Left lung (tissue), 10 donors: ENCODE measurements around the gene CHST4. TPM values are rescaled to one million over a fixed set of nuclear protein-coding genes. Genes with fewer than 3 reads are reported as not detected.

Experiments used
- ATAC-seq: fragments of 200-7000 bp; cut with Tn5 transposase; one replicate; pipeline ENCODE4 v1.9.1; 2020; ENCODE audit warnings: moderate library complexity
- DNase-seq, 4 donors: peaks; one replicate each; pipeline ENCODE4 v3.0.0-alpha.2; 2013 to 2020
- H3K27ac ChIP-seq, 2 donors: fragments of 200-600 bp; sonication (generic) in 1 of 2; one replicate each; pipeline versions ENCODE4 v1.5.0 to v1.8.0; 2020 to 2021
- H3K27me3 ChIP-seq, 2 donors: fragments of 200-600 bp; sonication (generic) in 1 of 2; one replicate each; pipeline versions ENCODE4 v1.5.0 to v1.8.0; 2020 to 2021
- H3K36me3 ChIP-seq, 2 donors: fragments of 200-600 bp; sonication (generic) in 1 of 2; one replicate each; pipeline versions ENCODE4 v1.5.0 to v1.8.0; 2020 to 2021
- H3K4me1 ChIP-seq, 2 donors: fragments of 200-600 bp; one replicate each; pipeline ENCODE4 v1.8.0; 2021
- H3K4me3 ChIP-seq, 2 donors: fragments of 200-600 bp; sonication (generic) in 1 of 2; one replicate each; pipeline versions ENCODE4 v1.5.0 to v1.8.0; 2020 to 2021; ENCODE audit warnings: mild to moderate bottlenecking in 1 of 2
- H3K9me3 ChIP-seq, 2 donors: fragments of 200-600 bp; sonication (generic) in 1 of 2; one replicate each; pipeline versions ENCODE4 v1.5.0 to v1.8.0; 2020 to 2021
- intact Hi-C, 2 donors: fragments of 100-400 bp; cut with DNase I; formaldehyde crosslinking; loops; one replicate each; pipeline versions ENCODE4 v1.11.2 to v1.14.2; 2022
- polyA plus RNA-seq, 6 donors: library from polyadenylated mRNA; unstranded; fragments of 120-200 nt; gene quantifications; one replicate each; pipeline ENCODE4 v1.2.1, GENCODE V29; 2013; ENCODE audit not compliant: insufficient read length in 6 of 6
- total RNA-seq, 2 donors: library from RNA; stranded (reverse); fragmentation: NEBNext Ultra II Directional; extraction: Animal tissue kit (Norgen Biotek cat#: 25700); gene quantifications; one replicate each; pipeline ENCODE4 v1.2.1, GENCODE V29; 2021
- TF ChIP-seq, protein P1 (sequence below), 2 donors: fragments of 200-600 bp; sonication (generic) in 1 of 2; IDR thresholded peaks; one replicate each; pipeline versions ENCODE4 v1.5.0 to v1.8.0; 2021; ENCODE audit warnings: antibody characterized with exemption in 2 of 2
- donor health status: DM: no; HTN: yes; CAD: no.
- donor health status: DM: no; HTN: no; CAD: no.

CHST4 gene
- total and polyA plus RNA-seq, 8 donors, result 0.07 to 0.26 (median 0.12) TPM; not detected in 3

DNA sequence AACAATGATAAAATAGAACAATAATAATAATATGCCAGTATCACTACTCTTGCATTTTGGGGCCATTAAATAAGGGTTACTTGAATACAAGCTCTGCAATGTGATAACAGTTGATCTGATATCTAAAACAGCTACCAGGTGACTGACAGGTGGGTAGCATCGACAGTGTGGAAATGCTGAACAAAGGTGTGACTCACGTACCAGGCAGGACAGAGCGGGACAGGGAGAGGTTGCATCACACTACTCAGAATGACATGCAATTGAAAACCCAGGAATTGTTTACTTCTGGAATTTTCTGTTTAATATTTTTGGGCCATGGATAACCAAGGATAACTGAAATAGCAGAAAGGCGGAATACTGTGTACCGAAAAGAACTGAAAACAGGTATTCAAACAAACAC, 21.3 kb upstream of the CHST4 start:
- H3K9me3 ChIP-seq, result no peaks in the 10 kb centered on the region
- intact Hi-C loops, result loop anchor here in 1 of 2 donors (5.0 kb wide), 1 partner anchor 88 kb away; no protein-coding TSS in a partner anchor
- TF ChIP-seq, protein P1, sequence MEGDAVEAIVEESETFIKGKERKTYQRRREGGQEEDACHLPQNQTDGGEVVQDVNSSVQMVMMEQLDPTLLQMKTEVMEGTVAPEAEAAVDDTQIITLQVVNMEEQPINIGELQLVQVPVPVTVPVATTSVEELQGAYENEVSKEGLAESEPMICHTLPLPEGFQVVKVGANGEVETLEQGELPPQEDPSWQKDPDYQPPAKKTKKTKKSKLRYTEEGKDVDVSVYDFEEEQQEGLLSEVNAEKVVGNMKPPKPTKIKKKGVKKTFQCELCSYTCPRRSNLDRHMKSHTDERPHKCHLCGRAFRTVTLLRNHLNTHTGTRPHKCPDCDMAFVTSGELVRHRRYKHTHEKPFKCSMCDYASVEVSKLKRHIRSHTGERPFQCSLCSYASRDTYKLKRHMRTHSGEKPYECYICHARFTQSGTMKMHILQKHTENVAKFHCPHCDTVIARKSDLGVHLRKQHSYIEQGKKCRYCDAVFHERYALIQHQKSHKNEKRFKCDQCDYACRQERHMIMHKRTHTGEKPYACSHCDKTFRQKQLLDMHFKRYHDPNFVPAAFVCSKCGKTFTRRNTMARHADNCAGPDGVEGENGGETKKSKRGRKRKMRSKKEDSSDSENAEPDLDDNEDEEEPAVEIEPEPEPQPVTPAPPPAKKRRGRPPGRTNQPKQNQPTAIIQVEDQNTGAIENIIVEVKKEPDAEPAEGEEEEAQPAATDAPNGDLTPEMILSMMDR (IDR thresholded peaks at IDR 0.05), result no peak

DNA sequence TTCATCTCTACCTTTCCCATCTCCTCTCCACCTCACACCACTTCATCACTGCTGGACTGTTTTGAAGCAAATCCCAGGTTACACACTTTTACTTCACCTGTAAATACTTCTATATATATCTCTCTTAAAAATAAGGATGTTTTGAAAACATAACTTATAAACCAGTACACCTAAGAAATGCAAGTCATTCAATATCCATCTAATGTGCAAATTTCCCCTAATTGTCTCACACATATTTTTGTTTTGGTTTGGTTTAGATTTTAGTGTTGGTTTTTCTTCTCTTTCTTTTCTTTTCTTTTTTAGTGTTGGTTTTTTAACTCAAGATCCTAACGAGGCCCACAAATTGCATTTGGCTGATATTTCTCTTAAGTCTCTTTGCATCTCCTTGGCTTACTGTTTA, 19.2 kb upstream of the CHST4 start:
- Histone ChIP-seq H3K36me3 (no peaks in the 10 kb centered on the region), H3K9me3 (no peaks in the 10 kb centered on the region), H3K4me1 (no peaks in the 10 kb centered on the region), H3K4me3 (no peak overlapping the region), H3K27me3 (no peaks in the 10 kb centered on the region), H3K27ac (no peak overlapping the region)
- intact Hi-C loops, result no loop called here
- no peak for DNase-seq
- no peak for ATAC-seq
- TF ChIP-seq, protein P1 (IDR thresholded peaks at IDR 0.05), result no peak

More for the DNA sequence above, 21.3 kb upstream of the CHST4 start:
- Histone ChIP-seq H3K27me3 (no peaks in the 10 kb centered on the region), H3K4me3 (no peak overlapping the region), H3K27ac (no peak overlapping the region), H3K36me3 (no peaks in the 10 kb centered on the region), H3K4me1 (no peaks in the 10 kb centered on the region)
- ATAC-seq (no peak), DNase-seq (no peak)

DNA sequence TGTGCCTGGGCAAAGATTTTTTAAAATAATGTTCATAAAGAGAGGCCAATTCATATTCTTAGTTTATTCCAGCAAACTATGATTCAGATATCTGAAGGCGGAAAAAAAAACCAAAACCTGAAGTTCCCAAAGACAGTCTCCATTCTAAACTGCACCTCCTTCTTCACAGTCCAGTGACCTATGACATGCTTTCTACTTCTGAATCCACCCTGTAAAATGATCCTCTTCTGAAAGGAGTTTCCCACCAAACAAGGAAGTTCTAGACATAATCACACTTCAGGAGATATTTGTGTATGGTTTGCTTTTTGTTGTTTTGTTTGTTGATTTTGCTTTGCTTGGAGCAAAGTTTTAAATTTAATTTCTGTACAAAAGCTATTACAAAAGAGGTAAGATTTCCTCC, 12.9 kb upstream of the CHST4 start:
- Histone ChIP-seq H3K4me3 (no peak overlapping the region), H3K36me3 (no peaks in the 10 kb centered on the region), H3K27me3 (no peaks in the 10 kb centered on the region), H3K4me1 (no peaks in the 10 kb centered on the region), H3K27ac (no peak overlapping the region), H3K9me3 (no peaks in the 10 kb centered on the region)
- DNase-seq, result no peak
- intact Hi-C loops, result no loop called here
- TF ChIP-seq, protein P1 (IDR thresholded peaks at IDR 0.05), result no peak
- no peak for ATAC-seq

DNA sequence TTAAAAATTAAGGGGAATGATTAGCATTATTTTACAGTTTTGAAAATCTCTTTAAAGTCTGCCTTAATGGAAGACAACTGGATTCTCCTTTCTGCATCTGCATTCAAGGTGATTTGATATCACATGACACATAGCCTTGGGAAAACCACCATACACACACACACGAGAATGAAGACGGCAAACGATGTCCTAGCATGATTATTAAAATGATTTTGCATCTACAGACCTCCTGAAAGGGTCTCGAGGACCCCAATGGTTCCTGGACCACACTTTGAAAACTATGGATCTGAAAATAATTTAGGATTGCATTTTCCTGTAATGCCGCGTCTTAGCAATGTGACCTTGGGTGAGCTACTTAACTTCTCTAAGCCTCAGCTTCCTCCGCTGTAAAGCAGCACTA, 11.8 kb upstream of the CHST4 start:
- Histone ChIP-seq H3K27ac (no peak overlapping the region), H3K9me3 (no peaks in the 10 kb centered on the region), H3K4me3 (no peak overlapping the region), H3K27me3 (no peaks in the 10 kb centered on the region), H3K4me1 (no peaks in the 10 kb centered on the region), H3K36me3 (no peaks in the 10 kb centered on the region)
- DNase-seq (no peak), ATAC-seq (no peak)
- intact Hi-C loops, result no loop called here
- TF ChIP-seq, protein P1 (IDR thresholded peaks at IDR 0.05), result no peak

DNA sequence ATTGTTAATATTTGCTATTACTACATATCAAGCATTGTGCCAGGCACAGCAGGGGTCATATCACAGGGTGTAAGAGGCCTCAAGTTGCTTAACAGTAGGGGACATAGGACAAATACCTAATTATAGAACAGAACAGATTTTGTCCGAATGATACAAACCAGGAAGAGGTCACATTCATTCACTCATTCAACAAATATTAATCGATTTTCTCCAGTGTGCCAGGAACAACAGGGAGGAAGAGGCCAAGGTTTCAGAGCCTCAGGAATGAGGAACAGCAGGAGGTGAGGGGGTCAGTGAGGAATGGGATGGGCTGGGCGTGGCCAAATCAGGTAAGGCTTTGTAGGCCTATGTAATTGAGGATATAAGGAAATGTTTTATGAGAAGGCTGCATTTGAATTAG, 11.2 kb upstream of the CHST4 start:
- TF ChIP-seq, protein P1 (IDR thresholded peaks at IDR 0.05), result no peak
- DNase-seq, result no peak
- intact Hi-C loops, result no loop called here
- Histone ChIP-seq H3K4me1 (no peaks in the 10 kb centered on the region), H3K4me3 (no peak overlapping the region), H3K27ac (no peak overlapping the region), H3K36me3 (no peaks in the 10 kb centered on the region), H3K27me3 (no peaks in the 10 kb centered on the region), H3K9me3 (no peaks in the 10 kb centered on the region)
- ATAC-seq, result no peak
